ENCODE measurements around the gene SNN.

The SNN gene

GRCh38 chr16:11640987-11641817 is 27.1 kb upstream of the SNN start:
- TF ChIP-seq SPI1 (IDR thresholded peaks at IDR 0.05; ENCODE audit: low read depth, low read length), result no peak
- no peak for TF ChIP-seq TAF1 (IDR thresholded peaks at IDR 0.05; ENCODE audit: low read depth, low read length)
- no peak for TF ChIP-seq PAX5 (IDR thresholded peaks at IDR 0.05; ENCODE audit: insufficient read depth, low read length, severe bottlenecking)
- TF ChIP-seq POU2F2 (IDR thresholded peaks at IDR 0.05; ENCODE audit: low read depth, low read length), result no peak
- TF ChIP-seq POLR2A (IDR thresholded peaks at IDR 0.05; ENCODE audit: low read depth, low read length), result no peak
- TF ChIP-seq POLR2AphosphoS5 (IDR thresholded peaks at IDR 0.05; ENCODE audit: low read depth, low read length), result no peak
- no peak for DNase-seq (ENCODE audit: insufficient read length, low spot score)
- no peak for FAIRE-seq

GRCh38 chr16:11642765-11643116 is 25.5 kb upstream of the SNN start:
- no peak for DNase-seq (ENCODE audit: insufficient read length, low spot score)
- FAIRE-seq, result no peak
- TF ChIP-seq PAX5 (IDR thresholded peaks at IDR 0.05; ENCODE audit: insufficient read depth, low read length, severe bottlenecking) (no peak), POU2F2 (IDR thresholded peaks at IDR 0.05; ENCODE audit: low read depth, low read length) (no peak), POLR2A (IDR thresholded peaks at IDR 0.05; ENCODE audit: low read depth, low read length) (no peak), TAF1 (IDR thresholded peaks at IDR 0.05; ENCODE audit: low read depth, low read length) (no peak), POLR2AphosphoS5 (IDR thresholded peaks at IDR 0.05; ENCODE audit: low read depth, low read length) (no peak), SPI1 (IDR thresholded peaks at IDR 0.05; ENCODE audit: low read depth, low read length) (no peak)

- DNase-seq (ENCODE audit: insufficient read length, low spot score) (no peak), FAIRE-seq (no peak)
- TF ChIP-seq POLR2AphosphoS5 (IDR thresholded peaks at IDR 0.05; ENCODE audit: low read depth, low read length), result no peak
- no peak for TF ChIP-seq POLR2A (IDR thresholded peaks at IDR 0.05; ENCODE audit: low read depth, low read length)
- TF ChIP-seq PAX5 (IDR thresholded peaks at IDR 0.05; ENCODE audit: insufficient read depth, low read length, severe bottlenecking), result no peak
- no peak for TF ChIP-seq TAF1 (IDR thresholded peaks at IDR 0.05; ENCODE audit: low read depth, low read length)
- no peak for TF ChIP-seq SPI1 (IDR thresholded peaks at IDR 0.05; ENCODE audit: low read depth, low read length)
- TF ChIP-seq POU2F2 (IDR thresholded peaks at IDR 0.05; ENCODE audit: low read depth, low read length), result no peak
Observed at GRCh38 chr16:11649276-11649675, 19.0 kb upstream of the SNN start.

GRCh38 chr16:11650641-11651591 is 17.3 kb upstream of the SNN start:
- TF ChIP-seq POU2F2 (IDR thresholded peaks at IDR 0.05; ENCODE audit: low read depth, low read length), result no peak
- no peak for TF ChIP-seq POLR2AphosphoS5 (IDR thresholded peaks at IDR 0.05; ENCODE audit: low read depth, low read length)
- TF ChIP-seq TAF1 (IDR thresholded peaks at IDR 0.05; ENCODE audit: low read depth, low read length), result no peak
- TF ChIP-seq SPI1 (IDR thresholded peaks at IDR 0.05; ENCODE audit: low read depth, low read length), result no peak
- no peak for TF ChIP-seq POLR2A (IDR thresholded peaks at IDR 0.05; ENCODE audit: low read depth, low read length)
- no peak for TF ChIP-seq PAX5 (IDR thresholded peaks at IDR 0.05; ENCODE audit: insufficient read depth, low read length, severe bottlenecking)
- FAIRE-seq (no peak), DNase-seq (ENCODE audit: insufficient read length, low spot score) (no peak)

GRCh38 chr16:11651796-11652195 is 16.5 kb upstream of the SNN start:
- no peak for FAIRE-seq
- DNase-seq (ENCODE audit: insufficient read length, low spot score), result no peak
- no peak for TF ChIP-seq POLR2A (IDR thresholded peaks at IDR 0.05; ENCODE audit: low read depth, low read length)
- TF ChIP-seq POLR2AphosphoS5 (IDR thresholded peaks at IDR 0.05; ENCODE audit: low read depth, low read length), result no peak
- TF ChIP-seq PAX5 (IDR thresholded peaks at IDR 0.05; ENCODE audit: insufficient read depth, low read length, severe bottlenecking), result no peak
- TF ChIP-seq SPI1 (IDR thresholded peaks at IDR 0.05; ENCODE audit: low read depth, low read length), result peak; percentile 39; the same call in 1 of the 2 replicates

GRCh38 chr16:11655655-11656054 is 12.6 kb upstream of the SNN start:
- no peak for TF ChIP-seq SPI1 (IDR thresholded peaks at IDR 0.05; ENCODE audit: low read depth, low read length)
- TF ChIP-seq POLR2AphosphoS5 (IDR thresholded peaks at IDR 0.05; ENCODE audit: low read depth, low read length), result no peak
- no peak for TF ChIP-seq POLR2A (IDR thresholded peaks at IDR 0.05; ENCODE audit: low read depth, low read length)
- TF ChIP-seq TAF1 (IDR thresholded peaks at IDR 0.05; ENCODE audit: low read depth, low read length), result no peak
- no peak for TF ChIP-seq POU2F2 (IDR thresholded peaks at IDR 0.05; ENCODE audit: low read depth, low read length)
- TF ChIP-seq PAX5 (IDR thresholded peaks at IDR 0.05; ENCODE audit: insufficient read depth, low read length, severe bottlenecking), result no peak
- DNase-seq (ENCODE audit: insufficient read length, low spot score) (no peak), FAIRE-seq (no peak)

GRCh38 chr16:11657556-11657955 is 10.7 kb upstream of the SNN start:
- no peak for TF ChIP-seq POLR2A (IDR thresholded peaks at IDR 0.05; ENCODE audit: low read depth, low read length)
- TF ChIP-seq PAX5 (IDR thresholded peaks at IDR 0.05; ENCODE audit: insufficient read depth, low read length, severe bottlenecking), result no peak
- no peak for TF ChIP-seq POLR2AphosphoS5 (IDR thresholded peaks at IDR 0.05; ENCODE audit: low read depth, low read length)
- TF ChIP-seq POU2F2 (IDR thresholded peaks at IDR 0.05; ENCODE audit: low read depth, low read length), result no peak
- TF ChIP-seq TAF1 (IDR thresholded peaks at IDR 0.05; ENCODE audit: low read depth, low read length), result no peak
- no peak for TF ChIP-seq SPI1 (IDR thresholded peaks at IDR 0.05; ENCODE audit: low read depth, low read length)
- FAIRE-seq (no peak), DNase-seq (ENCODE audit: insufficient read length, low spot score) (no peak)

- no peak for FAIRE-seq
- TF ChIP-seq POU2F2 (IDR thresholded peaks at IDR 0.05; ENCODE audit: low read depth, low read length) (no peak), POLR2AphosphoS5 (IDR thresholded peaks at IDR 0.05; ENCODE audit: low read depth, low read length) (no peak), POLR2A (IDR thresholded peaks at IDR 0.05; ENCODE audit: low read depth, low read length) (no peak), TAF1 (IDR thresholded peaks at IDR 0.05; ENCODE audit: low read depth, low read length) (no peak), PAX5 (IDR thresholded peaks at IDR 0.05; ENCODE audit: insufficient read depth, low read length, severe bottlenecking) (no peak), SPI1 (IDR thresholded peaks at IDR 0.05; ENCODE audit: low read depth, low read length) (no peak)
- DNase-seq (ENCODE audit: insufficient read length, low spot score), result no peak
Observed at GRCh38 chr16:11658896-11659708, 9.2 kb upstream of the SNN start.
